K562 (cell line): ENCODE measurements around the gene VWA3A. TPM values are rescaled to one million over a fixed set of nuclear protein-coding genes. Genes with fewer than 3 reads are reported as not detected.

ENCODE experiments used
- ATAC-seq: fragments of 200-7000 bp; cut with Tn5 transposase; 3 replicates; pipeline ENCODE4 v1.9.1; 2020; ENCODE audit warnings: moderate library complexity
- BruUV-seq: library from RNA; stranded (reverse); fragments of 400-500 nt; replicated peaks from 2 replicates; lab custom pipeline; 2021; lab: Mats Ljungman, UMichigan
- CTCF ChIA-PET: fragments of 300-600 bp; formaldehyde crosslinking; extraction: SDS; loops from one replicate; lab custom pipeline; 2021; ENCODE audit warnings: low intra/inter-chr PET ratio; lab: Yijun Ruan, JAX
- POLR2A ChIA-PET: fragments of 300-600, 350-650 bp; sonication (Branson Sonifier 250); formaldehyde crosslinking; extraction: SDS; loops from one replicate; lab custom pipeline; 2021; ENCODE audit warnings: antibody characterized with exemption, inconsistent platforms; lab: Yijun Ruan, JAX
- DNase-seq, 4 experiments: peaks; one replicate each; pipeline versions ENCODE4 v3.0.0 to v3.0.0-alpha.2; 2011 to 2018; ENCODE audit warnings: low spot score in 3 of 4, mixed read lengths in 3 of 4; ENCODE audit errors: extremely low read depth in 1 of 4
- FAIRE-seq: peaks from 2 replicates; lab custom pipeline; 2011; peaks lifted over from hg19 to GRCh38; lab: Jason Lieb, UNC
- H2AFZ ChIP-seq: 2 replicates; pipeline ENCODE4 v1.6.0; 2011; ENCODE audit warnings: low read depth, low read length, control low read depth, inconsistent platforms
- H3K27ac ChIP-seq: fragments of 200-600 bp; 3 replicates; pipeline ENCODE4 v1.8.0; 2011; ENCODE audit warnings: low read depth, mild to moderate bottlenecking, control low read depth, inconsistent platforms, low read length, moderate library complexity, mixed read lengths; ENCODE audit errors: extremely low read depth
- H3K27me3 ChIP-seq, 2 experiments: fragments of 300-600 bp in 1 of 2; 2 replicates in 1 of 2; 3 replicates in 1 of 2; pipeline versions ENCODE4 v1.6.0 to v1.8.0; 2011; ENCODE audit warnings: inconsistent platforms in 2 of 2, low read length in 2 of 2, mild to moderate bottlenecking in 1 of 2, mixed read lengths in 1 of 2, moderate library complexity in 1 of 2; ENCODE audit not compliant: control insufficient read depth in 2 of 2, insufficient read depth in 2 of 2
- H3K36me3 ChIP-seq: fragments of 300-600 bp; 3 replicates; pipeline ENCODE4 v1.8.0; 2011; ENCODE audit warnings: mild to moderate bottlenecking, low read length, inconsistent platforms; ENCODE audit not compliant: control insufficient read depth, insufficient read depth
- H3K4me1 ChIP-seq, 2 experiments: fragments of 200-600 bp in 1 of 2; replicated peaks in 1 of 2; 2 replicates in 1 of 2; 3 replicates in 1 of 2; pipeline versions ENCODE4 v1.5.1 to v1.8.0; 2011; ENCODE audit warnings: inconsistent platforms in 2 of 2, low read length in 2 of 2, mild to moderate bottlenecking in 1 of 2, mixed read lengths in 1 of 2, moderate library complexity in 1 of 2; ENCODE audit not compliant: control insufficient read depth in 2 of 2, insufficient read depth in 2 of 2
- H3K4me2 ChIP-seq: 2 replicates; pipeline ENCODE4 v1.6.1; 2011; ENCODE audit warnings: low read length, control low read depth, inconsistent platforms, mixed read lengths; ENCODE audit not compliant: insufficient read depth
- H3K4me3 ChIP-seq: fragments of 200-600 bp; sonication (generic), shearing (Covaris generic); 2 replicates; pipeline ENCODE4 v1.5.1; 2016; ENCODE audit warnings: control low read depth, inconsistent platforms
- H3K79me2 ChIP-seq: fragments of 200-600 bp; 3 replicates; pipeline ENCODE4 v1.8.0; 2011; ENCODE audit warnings: low read length, inconsistent platforms; ENCODE audit not compliant: control insufficient read depth, insufficient read depth
- H3K9ac ChIP-seq, 2 experiments: 2 replicates each; pipeline versions ENCODE4 v1.6.0 to v1.6.1; 2011; ENCODE audit warnings: low read depth in 2 of 2, low read length in 2 of 2, control low read depth in 1 of 2, inconsistent platforms in 1 of 2, mild to moderate bottlenecking in 1 of 2, mixed read lengths in 1 of 2; ENCODE audit not compliant: insufficient read depth in 1 of 2
- H3K9me1 ChIP-seq: one replicate; pipeline ENCODE4 v1.6.0; 2011; ENCODE audit warnings: inconsistent platforms, mild to moderate bottlenecking, low read length, moderate library complexity; ENCODE audit not compliant: control insufficient read depth, insufficient read depth
- H3K9me3 ChIP-seq: replicated peaks from 2 replicates; pipeline ENCODE4 v1.5.1; 2011; ENCODE audit warnings: low read depth, low read length, inconsistent platforms; ENCODE audit not compliant: control insufficient read depth, insufficient read depth
- H4K20me1 ChIP-seq: replicated peaks from 2 replicates; pipeline ENCODE4 v1.6.1; 2011; ENCODE audit warnings: low read length, inconsistent platforms, mixed read lengths; ENCODE audit not compliant: control insufficient read depth, insufficient read depth
- HIVEP1 ChIP-seq: fragments of 250-450 bp; sonication (Bioruptor Pico); IDR thresholded peaks from 2 replicates; pipeline ENCODE4 v1.4.0; 2020; ENCODE audit warnings: mild to moderate bottlenecking
- ZNF764 ChIP-seq: fragments of 250-450 bp; sonication (Bioruptor Pico); IDR thresholded peaks from 2 replicates; pipeline ENCODE4 v1.4.0; 2020; ENCODE audit warnings: low read depth, mild to moderate bottlenecking, moderate library complexity
- WGBS: fragments of 100-300 bp; shearing (Covaris generic); methylation state at CpG from one replicate; pipeline ENCODE4 v1.1.6; 2016; ENCODE audit warnings: low coverage, mixed read lengths; ENCODE audit not compliant: insufficient coverage; ENCODE audit errors: missing lambda C conversion rate; 5-methylcytosine and 5-hydroxymethylcytosine counted together
- in situ Hi-C: fragments of 300-500 bp; cut with MboI; formaldehyde crosslinking; loops from 4 replicates; pipeline ENCODE4 v1.15.0; 2018; ENCODE audit warnings: inconsistent platforms, mixed read lengths
- intact Hi-C: fragments of 100-400 bp; cut with micrococcal nuclease; formaldehyde crosslinking; loops from 2 replicates; pipeline ENCODE4 v1.14.2; 2022
- polyA plus RNA-seq, 8 experiments: library from polyadenylated mRNA; depleted of rRNA in 4 of 8; stranded (reverse) in 5 of 8; unstranded in 3 of 8; fragments of >200 nt; fragmentation: Nextera tagmentation in 2 of 8; fragmentation: Illumina TruSeq in 1 of 8; extraction: Ambion mirVana in 2 of 8; extraction: Trizol in 1 of 8; gene quantifications; 2 replicates each; pipeline versions ENCODE4 v1.2.1 to v1.2.3, GENCODE V29; 2011 to 2014; ENCODE audit warnings: inconsistent platforms in 1 of 8, missing spikeins in 1 of 8
- total RNA-seq, 7 experiments: library from RNA; depleted of rRNA in 6 of 7; stranded (reverse); fragments of >200 nt in 6 of 7; fragmentation: Illumina TruSeq in 2 of 7; extraction: Trizol in 2 of 7; gene quantifications; 2 replicates each; pipeline versions ENCODE4 v1.2.1 to v1.2.3, GENCODE V29; 2011 to 2021; ENCODE audit warnings: low replicate concordance in 1 of 7
- TF ChIP-seq, protein P1 (sequence below): sonication (generic); formaldehyde crosslinking; IDR thresholded peaks from 2 replicates; pipeline ENCODE4 v1.8.0; 2023; ENCODE audit warnings: missing genetic modification reagents, mild to moderate bottlenecking, borderline replicate concordance
- TF ChIP-seq, protein P2 (sequence below): fragments of 200-800 bp; sonication (Bioruptor generic); IDR thresholded peaks from 2 replicates; pipeline ENCODE4 v1.6.1; 2017; ENCODE audit warnings: missing genetic modification characterization, missing compliant biosample characterization
- TF ChIP-seq, protein P3 (sequence below): fragments of 450-650 bp; conservative IDR thresholded peaks from 2 replicates; pipeline ENCODE4 v1.6.1; 2016; ENCODE audit warnings: missing genetic modification characterization, low read depth, mild to moderate bottlenecking, control low read depth, missing compliant biosample characterization
- TF ChIP-seq, protein P4 (sequence below): fragments of 250-450 bp; sonication (Bioruptor Pico); IDR thresholded peaks from 2 replicates; pipeline ENCODE4 v1.4.0; 2020; ENCODE audit warnings: mild to moderate bottlenecking, moderate library complexity
- TF ChIP-seq, protein P5 (sequence below), 3 experiments: IDR thresholded peaks in 2 of 3; conservative IDR thresholded peaks in 1 of 3; 2 replicates each; pipeline ENCODE4 v1.5.1; 2011 to 2012; ENCODE audit warnings: low read length in 3 of 3, mild to moderate bottlenecking in 3 of 3, control low read depth in 2 of 3, improper control_type of control experiment in 1 of 3, inconsistent platforms in 1 of 3, low read depth in 1 of 3, mixed read lengths in 1 of 3, moderate library complexity in 1 of 3; ENCODE audit not compliant: insufficient read depth in 2 of 3

The VWA3A gene
- total and polyA plus RNA-seq, 9 of the 15 experiments (the other 6 are each of a cell fraction or from before 2014, with no cell fraction given), result not detected

DNA sequence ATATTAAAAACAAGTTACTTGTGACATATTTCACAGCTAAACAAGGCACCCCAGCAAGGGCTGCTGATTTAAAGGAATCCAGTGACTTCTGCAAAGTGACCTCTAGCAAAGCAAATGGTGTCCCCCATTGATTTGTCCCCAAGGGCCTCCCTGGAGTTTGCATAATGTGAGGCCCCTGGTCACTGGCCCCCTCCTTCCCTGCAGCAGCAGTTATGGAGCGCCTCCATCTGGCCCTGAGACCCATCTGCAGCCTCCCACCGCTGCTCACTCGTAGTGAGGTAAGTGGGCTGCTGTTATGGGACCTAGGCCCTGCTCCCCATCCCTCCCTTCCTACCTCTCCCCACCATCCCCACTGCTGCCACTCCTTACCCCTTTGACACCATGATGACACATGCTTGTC is 94.2 kb downstream of the VWA3A start:
- H3K4me2 ChIP-seq, result no peak overlapping the region
- no TSS peak for BruUV-seq
- no peaks in the 10 kb centered on the region for H3K9me3 ChIP-seq
- no peaks in the 10 kb centered on the region for H3K9me1 ChIP-seq
- H3K9ac ChIP-seq, result no peak overlapping the region
- FAIRE-seq (no peak), ATAC-seq (no peak), DNase-seq (peak in 1 of 4 experiments; percentile 44)
- no peaks in the 10 kb centered on the region for H3K79me2 ChIP-seq
- POLR2A ChIA-PET, result interaction anchor here (0.7 kb wide), 1 partner anchor 624 kb away, joined by 3 read pairs; no protein-coding TSS in a partner anchor
- CTCF ChIA-PET, result interaction anchor here (0.6 to 1.7 kb wide), 3 partner anchors 109 to 530 kb away, joined by 3 to 4 read pairs (median 3); no protein-coding TSS in a partner anchor
- no peaks in the 10 kb centered on the region; the same call in 1 of the 2 replicates for H4K20me1 ChIP-seq
- intact Hi-C loops (loop anchor here (1.0 to 5.0 kb wide), 3 partner anchors 89 to 234 kb away; partner anchors contain the start of genes PDZD9 and UQCRC2), in situ Hi-C loops (loop anchor here (10.0 kb wide), 1 partner anchor 602 kb away; no protein-coding TSS in a partner anchor)
- no peaks in the 10 kb centered on the region for H3K36me3 ChIP-seq
- H3K4me1 ChIP-seq, result peaks cover 11 to 13% of the 10 kb centered on the region in 2 experiments; a peak in 3 of 5 replicates
- H3K27ac ChIP-seq, result no peak overlapping the region
- peaks cover 15 to 35% of the 10 kb centered on the region in 2 experiments; a peak in 4 of 5 replicates for H3K27me3 ChIP-seq
- H2AFZ ChIP-seq, result no peak overlapping the region
- 0% methylated on average over 3 of the region's 3 CpGs for WGBS
- no peak overlapping the region for H3K4me3 ChIP-seq
- TF ChIP-seq, protein P1, sequence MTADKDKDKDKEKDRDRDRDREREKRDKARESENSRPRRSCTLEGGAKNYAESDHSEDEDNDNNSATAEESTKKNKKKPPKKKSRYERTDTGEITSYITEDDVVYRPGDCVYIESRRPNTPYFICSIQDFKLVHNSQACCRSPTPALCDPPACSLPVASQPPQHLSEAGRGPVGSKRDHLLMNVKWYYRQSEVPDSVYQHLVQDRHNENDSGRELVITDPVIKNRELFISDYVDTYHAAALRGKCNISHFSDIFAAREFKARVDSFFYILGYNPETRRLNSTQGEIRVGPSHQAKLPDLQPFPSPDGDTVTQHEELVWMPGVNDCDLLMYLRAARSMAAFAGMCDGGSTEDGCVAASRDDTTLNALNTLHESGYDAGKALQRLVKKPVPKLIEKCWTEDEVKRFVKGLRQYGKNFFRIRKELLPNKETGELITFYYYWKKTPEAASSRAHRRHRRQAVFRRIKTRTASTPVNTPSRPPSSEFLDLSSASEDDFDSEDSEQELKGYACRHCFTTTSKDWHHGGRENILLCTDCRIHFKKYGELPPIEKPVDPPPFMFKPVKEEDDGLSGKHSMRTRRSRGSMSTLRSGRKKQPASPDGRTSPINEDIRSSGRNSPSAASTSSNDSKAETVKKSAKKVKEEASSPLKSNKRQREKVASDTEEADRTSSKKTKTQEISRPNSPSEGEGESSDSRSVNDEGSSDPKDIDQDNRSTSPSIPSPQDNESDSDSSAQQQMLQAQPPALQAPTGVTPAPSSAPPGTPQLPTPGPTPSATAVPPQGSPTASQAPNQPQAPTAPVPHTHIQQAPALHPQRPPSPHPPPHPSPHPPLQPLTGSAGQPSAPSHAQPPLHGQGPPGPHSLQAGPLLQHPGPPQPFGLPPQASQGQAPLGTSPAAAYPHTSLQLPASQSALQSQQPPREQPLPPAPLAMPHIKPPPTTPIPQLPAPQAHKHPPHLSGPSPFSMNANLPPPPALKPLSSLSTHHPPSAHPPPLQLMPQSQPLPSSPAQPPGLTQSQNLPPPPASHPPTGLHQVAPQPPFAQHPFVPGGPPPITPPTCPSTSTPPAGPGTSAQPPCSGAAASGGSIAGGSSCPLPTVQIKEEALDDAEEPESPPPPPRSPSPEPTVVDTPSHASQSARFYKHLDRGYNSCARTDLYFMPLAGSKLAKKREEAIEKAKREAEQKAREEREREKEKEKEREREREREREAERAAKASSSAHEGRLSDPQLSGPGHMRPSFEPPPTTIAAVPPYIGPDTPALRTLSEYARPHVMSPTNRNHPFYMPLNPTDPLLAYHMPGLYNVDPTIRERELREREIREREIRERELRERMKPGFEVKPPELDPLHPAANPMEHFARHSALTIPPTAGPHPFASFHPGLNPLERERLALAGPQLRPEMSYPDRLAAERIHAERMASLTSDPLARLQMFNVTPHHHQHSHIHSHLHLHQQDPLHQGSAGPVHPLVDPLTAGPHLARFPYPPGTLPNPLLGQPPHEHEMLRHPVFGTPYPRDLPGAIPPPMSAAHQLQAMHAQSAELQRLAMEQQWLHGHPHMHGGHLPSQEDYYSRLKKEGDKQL (CRISPR knock-in tag), result no peak
- TF ChIP-seq, protein P2, sequence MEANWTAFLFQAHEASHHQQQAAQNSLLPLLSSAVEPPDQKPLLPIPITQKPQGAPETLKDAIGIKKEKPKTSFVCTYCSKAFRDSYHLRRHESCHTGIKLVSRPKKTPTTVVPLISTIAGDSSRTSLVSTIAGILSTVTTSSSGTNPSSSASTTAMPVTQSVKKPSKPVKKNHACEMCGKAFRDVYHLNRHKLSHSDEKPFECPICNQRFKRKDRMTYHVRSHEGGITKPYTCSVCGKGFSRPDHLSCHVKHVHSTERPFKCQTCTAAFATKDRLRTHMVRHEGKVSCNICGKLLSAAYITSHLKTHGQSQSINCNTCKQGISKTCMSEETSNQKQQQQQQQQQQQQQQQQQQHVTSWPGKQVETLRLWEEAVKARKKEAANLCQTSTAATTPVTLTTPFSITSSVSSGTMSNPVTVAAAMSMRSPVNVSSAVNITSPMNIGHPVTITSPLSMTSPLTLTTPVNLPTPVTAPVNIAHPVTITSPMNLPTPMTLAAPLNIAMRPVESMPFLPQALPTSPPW (CRISPR knock-in tag), result peak; percentile 19; the same call in 1 of the 2 replicates
- TF ChIP-seq, protein P3, sequence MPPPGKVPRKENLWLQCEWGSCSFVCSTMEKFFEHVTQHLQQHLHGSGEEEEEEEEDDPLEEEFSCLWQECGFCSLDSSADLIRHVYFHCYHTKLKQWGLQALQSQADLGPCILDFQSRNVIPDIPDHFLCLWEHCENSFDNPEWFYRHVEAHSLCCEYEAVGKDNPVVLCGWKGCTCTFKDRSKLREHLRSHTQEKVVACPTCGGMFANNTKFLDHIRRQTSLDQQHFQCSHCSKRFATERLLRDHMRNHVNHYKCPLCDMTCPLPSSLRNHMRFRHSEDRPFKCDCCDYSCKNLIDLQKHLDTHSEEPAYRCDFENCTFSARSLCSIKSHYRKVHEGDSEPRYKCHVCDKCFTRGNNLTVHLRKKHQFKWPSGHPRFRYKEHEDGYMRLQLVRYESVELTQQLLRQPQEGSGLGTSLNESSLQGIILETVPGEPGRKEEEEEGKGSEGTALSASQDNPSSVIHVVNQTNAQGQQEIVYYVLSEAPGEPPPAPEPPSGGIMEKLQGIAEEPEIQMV (tag), result no peak
- peak; percentile 71; the same call in 1 of the 2 replicates for TF ChIP-seq ZNF764 (CRISPR knock-in tag)
- no peak for TF ChIP-seq HIVEP1 (CRISPR knock-in tag)
- TF ChIP-seq, protein P4, sequence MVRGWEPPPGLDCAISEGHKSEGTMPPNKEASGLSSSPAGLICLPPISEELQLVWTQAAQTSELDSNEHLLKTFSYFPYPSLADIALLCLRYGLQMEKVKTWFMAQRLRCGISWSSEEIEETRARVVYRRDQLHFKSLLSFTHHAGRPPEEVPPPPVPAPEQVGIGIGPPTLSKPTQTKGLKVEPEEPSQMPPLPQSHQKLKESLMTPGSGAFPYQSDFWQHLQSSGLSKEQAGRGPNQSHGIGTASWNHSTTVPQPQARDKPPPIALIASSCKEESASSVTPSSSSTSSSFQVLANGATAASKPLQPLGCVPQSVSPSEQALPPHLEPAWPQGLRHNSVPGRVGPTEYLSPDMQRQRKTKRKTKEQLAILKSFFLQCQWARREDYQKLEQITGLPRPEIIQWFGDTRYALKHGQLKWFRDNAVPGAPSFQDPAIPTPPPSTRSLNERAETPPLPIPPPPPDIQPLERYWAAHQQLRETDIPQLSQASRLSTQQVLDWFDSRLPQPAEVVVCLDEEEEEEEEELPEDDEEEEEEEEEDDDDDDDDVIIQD (CRISPR knock-in tag), result no peak
- TF ChIP-seq, protein P5, sequence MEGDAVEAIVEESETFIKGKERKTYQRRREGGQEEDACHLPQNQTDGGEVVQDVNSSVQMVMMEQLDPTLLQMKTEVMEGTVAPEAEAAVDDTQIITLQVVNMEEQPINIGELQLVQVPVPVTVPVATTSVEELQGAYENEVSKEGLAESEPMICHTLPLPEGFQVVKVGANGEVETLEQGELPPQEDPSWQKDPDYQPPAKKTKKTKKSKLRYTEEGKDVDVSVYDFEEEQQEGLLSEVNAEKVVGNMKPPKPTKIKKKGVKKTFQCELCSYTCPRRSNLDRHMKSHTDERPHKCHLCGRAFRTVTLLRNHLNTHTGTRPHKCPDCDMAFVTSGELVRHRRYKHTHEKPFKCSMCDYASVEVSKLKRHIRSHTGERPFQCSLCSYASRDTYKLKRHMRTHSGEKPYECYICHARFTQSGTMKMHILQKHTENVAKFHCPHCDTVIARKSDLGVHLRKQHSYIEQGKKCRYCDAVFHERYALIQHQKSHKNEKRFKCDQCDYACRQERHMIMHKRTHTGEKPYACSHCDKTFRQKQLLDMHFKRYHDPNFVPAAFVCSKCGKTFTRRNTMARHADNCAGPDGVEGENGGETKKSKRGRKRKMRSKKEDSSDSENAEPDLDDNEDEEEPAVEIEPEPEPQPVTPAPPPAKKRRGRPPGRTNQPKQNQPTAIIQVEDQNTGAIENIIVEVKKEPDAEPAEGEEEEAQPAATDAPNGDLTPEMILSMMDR (IDR thresholded peaks at IDR 0.05 in 2 of 3, conservative IDR thresholded peaks at IDR 0.05 in 1 of 3; ENCODE audit: insufficient read depth in 2 of 3, low read depth in 1 of 3, low read length in 3 of 3), result peak; percentile 64 to 70 (median 66); a peak in 4 of 6 replicates
